ENCODE results near the gene STAT6.

STAT6 gene

DNA sequence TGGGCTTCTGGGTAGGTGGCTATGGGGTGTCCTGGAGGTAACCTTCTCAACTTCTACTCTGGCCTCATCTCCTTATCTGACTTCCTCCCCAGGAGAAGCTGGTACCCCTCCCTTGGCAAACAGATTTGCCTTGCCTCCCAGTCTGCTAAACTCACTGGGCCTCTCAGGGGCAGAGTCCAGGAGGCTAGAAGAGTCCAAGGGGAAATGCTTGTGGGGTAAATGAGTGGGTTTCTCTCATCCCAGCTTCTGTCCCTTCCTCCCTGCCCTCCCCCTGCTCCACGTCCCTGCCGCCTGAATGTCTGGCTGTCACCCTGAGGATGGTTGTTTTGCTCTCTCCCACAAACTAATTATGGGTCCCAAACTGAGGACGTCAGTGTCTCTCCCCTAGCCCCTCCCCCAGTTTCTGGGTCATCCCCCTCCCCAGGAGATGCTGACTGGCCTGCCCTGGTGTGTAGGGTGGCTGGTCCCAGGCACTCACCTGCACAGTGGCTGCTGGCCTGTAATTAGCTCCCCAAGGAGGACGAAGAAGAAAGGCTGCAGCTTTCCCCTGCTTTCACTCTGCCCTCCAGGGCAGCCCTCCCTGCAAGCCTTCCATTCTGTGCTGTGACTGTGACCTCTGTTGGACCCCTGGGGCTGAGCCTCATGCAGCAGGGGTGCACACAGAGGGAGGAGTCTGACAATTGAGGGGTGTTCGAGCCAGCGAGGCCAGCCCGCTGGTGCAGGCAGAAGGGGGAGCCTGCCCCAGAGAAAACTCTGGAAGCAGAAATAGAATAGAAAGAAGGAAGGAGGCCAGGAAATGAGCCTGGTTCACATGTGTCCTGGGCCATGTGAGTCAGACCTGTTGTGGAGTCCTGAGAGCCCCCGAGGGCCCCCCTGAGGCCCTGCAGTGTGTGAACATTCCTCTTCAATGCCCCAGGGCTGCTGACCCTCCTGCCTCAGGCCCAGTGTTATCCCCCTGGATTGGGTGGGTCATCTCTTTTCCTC lies 36.1 kb upstream of the STAT6 start, which contains the start of gene LRP1-AS:
LRP1-AS (minus strand) TSS at position 659 of the 984 bp plus-strand sequence.
- Histone ChIP-seq H3K4me2 (ENCODE audit: low read length) (no peak within 1 kb of the TSS), H3K9ac (no peak within 1 kb of the TSS), H2AFZ (no peak within 1 kb of the TSS), H3K27ac (no peak within 1 kb of the TSS), H3K36me3 (ENCODE audit: control insufficient read depth, insufficient read depth, low read length) (no peaks in the 10 kb centered on the region), H3K4me3 (ENCODE audit: low read depth, low read length) (no peak within 1 kb of the TSS), H3K9me3 (ENCODE audit: control insufficient read depth, low read length) (no peaks in the 10 kb centered on the region), H3K27me3 (ENCODE audit: control insufficient read depth, insufficient read depth, low read length) (no peaks in the 10 kb centered on the region), H3K79me2 (no peaks in the 10 kb centered on the region), H3K4me1 (no peaks in the 10 kb centered on the region)
- TF ChIP-seq, protein P1, sequence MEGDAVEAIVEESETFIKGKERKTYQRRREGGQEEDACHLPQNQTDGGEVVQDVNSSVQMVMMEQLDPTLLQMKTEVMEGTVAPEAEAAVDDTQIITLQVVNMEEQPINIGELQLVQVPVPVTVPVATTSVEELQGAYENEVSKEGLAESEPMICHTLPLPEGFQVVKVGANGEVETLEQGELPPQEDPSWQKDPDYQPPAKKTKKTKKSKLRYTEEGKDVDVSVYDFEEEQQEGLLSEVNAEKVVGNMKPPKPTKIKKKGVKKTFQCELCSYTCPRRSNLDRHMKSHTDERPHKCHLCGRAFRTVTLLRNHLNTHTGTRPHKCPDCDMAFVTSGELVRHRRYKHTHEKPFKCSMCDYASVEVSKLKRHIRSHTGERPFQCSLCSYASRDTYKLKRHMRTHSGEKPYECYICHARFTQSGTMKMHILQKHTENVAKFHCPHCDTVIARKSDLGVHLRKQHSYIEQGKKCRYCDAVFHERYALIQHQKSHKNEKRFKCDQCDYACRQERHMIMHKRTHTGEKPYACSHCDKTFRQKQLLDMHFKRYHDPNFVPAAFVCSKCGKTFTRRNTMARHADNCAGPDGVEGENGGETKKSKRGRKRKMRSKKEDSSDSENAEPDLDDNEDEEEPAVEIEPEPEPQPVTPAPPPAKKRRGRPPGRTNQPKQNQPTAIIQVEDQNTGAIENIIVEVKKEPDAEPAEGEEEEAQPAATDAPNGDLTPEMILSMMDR (IDR thresholded peaks at IDR 0.05): no peak

DNA sequence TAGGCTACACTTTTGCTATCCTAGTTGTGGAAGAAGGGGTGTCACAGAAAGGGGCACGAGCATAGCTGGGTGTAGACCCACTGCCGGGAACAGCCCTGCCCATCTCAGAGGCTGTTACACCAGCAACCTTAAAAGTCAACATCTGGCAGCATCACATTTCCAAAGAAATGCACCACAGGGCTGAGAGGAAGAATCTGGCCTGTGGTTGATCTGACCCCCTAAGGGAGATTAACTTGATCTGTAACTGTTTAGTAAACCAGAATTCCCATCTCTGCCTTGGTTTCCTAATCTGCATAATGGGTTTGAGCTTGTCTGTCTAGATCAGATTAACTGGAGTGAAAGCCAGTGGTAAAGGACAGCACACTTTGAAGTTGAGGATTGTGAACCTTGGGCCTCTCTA lies 34.9 kb upstream of the STAT6 start:
- Histone ChIP-seq H3K9ac (no peak overlapping the region), H2AFZ (no peak overlapping the region), H3K27ac (no peak overlapping the region), H3K4me2 (ENCODE audit: low read length) (no peak overlapping the region), H3K9me3 (ENCODE audit: control insufficient read depth, low read length) (no peaks in the 10 kb centered on the region), H3K4me3 (ENCODE audit: low read depth, low read length) (no peak overlapping the region), H3K4me1 (no peaks in the 10 kb centered on the region), H3K27me3 (ENCODE audit: control insufficient read depth, insufficient read depth, low read length) (no peaks in the 10 kb centered on the region), H3K79me2 (no peaks in the 10 kb centered on the region), H3K36me3 (ENCODE audit: control insufficient read depth, insufficient read depth, low read length) (no peaks in the 10 kb centered on the region)
- TF ChIP-seq, protein P1 (IDR thresholded peaks at IDR 0.05): no peak

DNA sequence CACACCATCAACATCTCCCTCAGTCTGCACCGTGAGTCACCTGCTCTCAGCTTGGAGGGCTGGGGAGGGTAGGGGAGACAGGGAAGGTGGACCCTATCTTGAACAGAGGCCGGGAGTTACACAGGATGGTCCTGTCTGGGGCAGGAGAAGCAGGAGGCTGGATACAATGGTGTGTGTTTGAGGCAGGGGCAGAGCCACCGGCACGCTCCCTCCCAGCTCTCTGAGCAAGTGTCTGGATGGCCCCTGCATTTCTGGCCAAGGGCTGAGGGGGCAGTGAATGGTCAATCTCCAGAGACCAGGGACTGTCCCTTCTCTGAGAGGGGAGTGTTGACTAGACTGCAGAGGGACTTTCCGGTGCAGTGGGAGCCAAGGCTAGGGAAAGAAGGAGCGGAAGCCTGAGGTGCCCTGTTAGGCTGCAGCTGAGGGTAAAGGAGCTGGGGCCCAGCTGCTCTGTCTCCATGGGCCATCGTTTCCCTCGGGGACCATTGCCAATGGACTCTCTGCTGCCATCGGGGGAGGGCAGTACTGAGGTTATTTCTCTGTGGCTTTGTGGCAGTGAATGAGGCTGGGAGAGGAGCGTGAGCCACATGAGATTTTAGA lies 34.4 kb upstream of the STAT6 start:
- no peaks in the 10 kb centered on the region for H3K4me1 ChIP-seq
- H3K9ac ChIP-seq: no peak overlapping the region
- H3K79me2 ChIP-seq: no peaks in the 10 kb centered on the region
- no peaks in the 10 kb centered on the region for H3K27me3 ChIP-seq (ENCODE audit: control insufficient read depth, insufficient read depth, low read length)
- no peak overlapping the region for H2AFZ ChIP-seq
- H3K27ac ChIP-seq: no peak overlapping the region
- no peak overlapping the region for H3K4me2 ChIP-seq (ENCODE audit: low read length)
- H3K4me3 ChIP-seq (ENCODE audit: low read depth, low read length): no peak overlapping the region
- no peaks in the 10 kb centered on the region for H3K9me3 ChIP-seq (ENCODE audit: control insufficient read depth, low read length)
- TF ChIP-seq, protein P1 (IDR thresholded peaks at IDR 0.05): no peak
- H3K36me3 ChIP-seq (ENCODE audit: control insufficient read depth, insufficient read depth, low read length): no peaks in the 10 kb centered on the region

DNA sequence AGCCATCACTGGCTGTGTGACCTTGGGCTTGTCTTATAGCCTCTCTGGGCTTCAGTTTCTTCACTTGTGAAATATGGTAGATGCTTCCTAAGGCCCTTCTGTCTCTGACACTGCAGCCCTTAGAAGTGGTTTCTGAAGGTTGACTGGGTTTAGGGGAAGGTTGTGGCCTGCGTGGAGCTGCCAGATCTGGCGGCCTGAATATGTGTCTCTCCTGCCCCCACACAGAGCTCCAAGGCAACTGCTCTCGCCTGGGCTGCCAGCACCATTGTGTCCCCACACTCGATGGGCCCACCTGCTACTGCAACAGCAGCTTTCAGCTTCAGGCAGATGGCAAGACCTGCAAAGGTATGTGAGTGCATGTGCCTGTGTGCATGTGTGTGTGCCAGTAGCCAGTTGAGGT lies 32.3 kb upstream of the STAT6 start:
- H3K9me3 ChIP-seq (ENCODE audit: control insufficient read depth, low read length): no peaks in the 10 kb centered on the region
- no peak overlapping the region for H3K4me3 ChIP-seq (ENCODE audit: low read depth, low read length)
- TF ChIP-seq, protein P1 (IDR thresholded peaks at IDR 0.05): no peak
- no peak overlapping the region for H3K9ac ChIP-seq
- no peak overlapping the region for H3K4me2 ChIP-seq (ENCODE audit: low read length)
- no peak overlapping the region for H2AFZ ChIP-seq
- no peaks in the 10 kb centered on the region for H3K79me2 ChIP-seq
- H3K36me3 ChIP-seq (ENCODE audit: control insufficient read depth, insufficient read depth, low read length): no peaks in the 10 kb centered on the region
- H3K4me1 ChIP-seq: no peaks in the 10 kb centered on the region
- H3K27me3 ChIP-seq (ENCODE audit: control insufficient read depth, insufficient read depth, low read length): no peaks in the 10 kb centered on the region
- no peak overlapping the region for H3K27ac ChIP-seq
